Body of pancreas (tissue), 4 donors: Measurements from ENCODE around the gene PLEKHA6. TPM values are rescaled to one million over a fixed set of nuclear protein-coding genes. Genes with fewer than 3 reads are reported as not detected.

Experiments
- ATAC-seq: fragments of 150-250 bp; one replicate; pipeline ENCODE4 v1.9.1; 2016
- DNase-seq, 4 donors: peaks; one replicate each; pipeline ENCODE4 v3.0.0-alpha.2; 2019
- H3K27ac ChIP-seq, 4 donors: fragments of 200-600 bp; sonication (generic); 1 replicate in 3 of 4; 2 replicates in 1 of 4; pipeline versions ENCODE4 v1.5.1 to v1.6.1; 2016 to 2019; ENCODE audit warnings: mild to moderate bottlenecking in 1 of 4, mixed read lengths in 1 of 4, moderate library complexity in 1 of 4
- H3K27me3 ChIP-seq, 2 donors: fragments of 200-600 bp; sonication (generic); one replicate each; pipeline ENCODE4 v1.6.0; 2016; ENCODE audit warnings: mild to moderate bottlenecking in 1 of 2
- H3K36me3 ChIP-seq, 2 donors: fragments of 200-600 bp; sonication (generic); replicated peaks in 1 of 2; 2 replicates each; pipeline ENCODE4 v1.5.1; 2016; ENCODE audit warnings: low read depth in 2 of 2; ENCODE audit not compliant: insufficient read depth in 1 of 2
- H3K4me1 ChIP-seq: fragments of 200-600 bp; sonication (generic); one replicate; pipeline ENCODE4 v1.6.0; 2016
- H3K4me3 ChIP-seq, 2 donors: fragments of 200-600 bp; sonication (generic); 1 replicate in 1 of 2; 2 replicates in 1 of 2; pipeline ENCODE4 v1.5.1; 2016 to 2019
- H3K9me3 ChIP-seq, 3 donors: fragments of 200-600 bp; sonication (generic); 1 replicate in 2 of 3; 2 replicates in 1 of 3; pipeline ENCODE4 v1.5.1; 2016
- CTCF ChIP-seq, 7 experiments: fragments of 450-650 bp in 4 of 7; fragments of 200-600 bp in 3 of 7; sonication (generic) in 3 of 7; IDR thresholded peaks; one replicate each; pipeline ENCODE4 v1.5.1; 2016 to 2019; ENCODE audit warnings: antibody characterized with exemption in 7 of 7
- POLR2A ChIP-seq, 3 donors: fragments of 450-650 bp; IDR thresholded peaks; one replicate each; pipeline ENCODE4 v1.6.1; 2016; ENCODE audit warnings: antibody characterized with exemption in 3 of 3, mild to moderate bottlenecking in 2 of 3
- WGBS, 2 donors: methylation state at CpG; one replicate each; pipeline ENCODE4 v1.1.5; 2017; 5-methylcytosine and 5-hydroxymethylcytosine counted together
- intact Hi-C: fragments of 100-400 bp; cut with DNase I; formaldehyde crosslinking; loops from one replicate; pipeline ENCODE4 v1.15.1; 2023
- total RNA-seq, 2 donors: library from RNA; depleted of rRNA; stranded (reverse); fragments of >200 nt; gene quantifications; one replicate each; pipeline ENCODE4 v1.1.0, GENCODE V29; 2016

Gene PLEKHA6
- total RNA-seq, 2 donors from 2014 or later: 10.9 to 20.4 TPM

- 71 to 83% methylated on average over 6 to 11 of the region's 11 CpGs for WGBS, 2 donors
- no peak for ATAC-seq
Observed at GRCh38 chr1:204216880-204217647, 142.7 kb downstream of the PLEKHA6 start.

GRCh38 chr1:204216236-204216635 is 143.5 kb downstream of the PLEKHA6 start:
- Histone ChIP-seq H3K9me3 (no peaks in the 10 kb centered on the region), H3K4me1 (peaks cover 26% of the 10 kb centered on the region), H3K4me3 (no peak overlapping the region), H3K36me3 (no peaks in the 10 kb centered on the region), H3K27me3 (no peaks in the 10 kb centered on the region), H3K27ac (no peak overlapping the region)
- 76% methylated on average over 4 of the region's 4 CpGs for whole genome bisulfite sequencing, 2 donors
- TF ChIP-seq POLR2A (IDR thresholded peaks at IDR 0.05) (no peak), CTCF (IDR thresholded peaks at IDR 0.05) (no peak)
- intact Hi-C loops: no loop called here
- DNase-seq (no peak), ATAC-seq (no peak)

More at GRCh38 chr1:204216880-204217647, 142.7 kb downstream of the PLEKHA6 start:
- Histone ChIP-seq H3K9me3 (no peaks in the 10 kb centered on the region), H3K27me3 (no peaks in the 10 kb centered on the region), H3K4me3 (no peak overlapping the region), H3K27ac (no peak overlapping the region), H3K4me1 (peaks cover 23% of the 10 kb centered on the region), H3K36me3 (no peaks in the 10 kb centered on the region)
- DNase-seq: no peak
- TF ChIP-seq CTCF (IDR thresholded peaks at IDR 0.05) (no peak), POLR2A (IDR thresholded peaks at IDR 0.05) (no peak)
- intact Hi-C loops: no loop called here

- H3K4me3 ChIP-seq: no peak within 1 kb of the TSS
- peak within 1 kb of the TSS in 3 of 4 donors; percentile 61 to 82 (median 78) for H3K27ac ChIP-seq
- H3K9me3 ChIP-seq: no peaks in the 10 kb centered on the region
- H3K27me3 ChIP-seq: no peaks in the 10 kb centered on the region
- intact Hi-C loops: no loop called here
- WGBS, 2 donors: 11 to 26% methylated on average over 17 to 41 of the region's 41 CpGs
- DNase-seq (peak; percentile 94 to 95 (median 94)), ATAC-seq (peak; percentile 97)
- TF ChIP-seq POLR2A (IDR thresholded peaks at IDR 0.05) (peak in 2 of 3 donors; percentile 59 to 62), CTCF (IDR thresholded peaks at IDR 0.05) (peak in 6 of 7 experiments; percentile 27 to 75 (median 54))
- H3K4me1 ChIP-seq: peaks cover 26% of the 10 kb centered on the region
- no peaks in the 10 kb centered on the region for H3K36me3 ChIP-seq
Observed at GRCh38 chr1:204213668-204214662, 145.8 kb downstream of the PLEKHA6 start, which contains the start of gene GOLT1A. Gene GOLT1A, minus strand, starts transcription at chr1:204213988. Its CDS starts 82 bp downstream, at chr1:204213906.

GRCh38 chr1:204212715-204213114 is 147.0 kb downstream of the PLEKHA6 start:
- TF ChIP-seq CTCF (IDR thresholded peaks at IDR 0.05) (no peak), POLR2A (IDR thresholded peaks at IDR 0.05) (no peak)
- H3K36me3 ChIP-seq: no peaks in the 10 kb centered on the region
- intact Hi-C loops: no loop called here
- H3K4me1 ChIP-seq: peaks cover 28% of the 10 kb centered on the region
- H3K4me3 ChIP-seq: no peak overlapping the region
- H3K27me3 ChIP-seq: no peaks in the 10 kb centered on the region
- no peaks in the 10 kb centered on the region for H3K9me3 ChIP-seq
- DNase-seq: no peak
- H3K27ac ChIP-seq: no peak overlapping the region
- WGBS, 2 donors: 90 to 96% methylated on average over 3 of the region's 3 CpGs
- ATAC-seq: no peak
